Stimulated activated CD8-positive, alpha-beta memory T cell treated with anti-CD3 and anti-CD28 coated beads, Interleukin-15, amount 100 ng/mL, for 1 hour (primary cell): ENCODE results near the gene CARHSP1.
"Not testable (repeated sequence)": the region's sequence is repeated elsewhere in the genome, so short reads cannot be mapped to it uniquely, and the experiment has no call there.

ENCODE experiments used
- DNase-seq: peaks from one replicate; pipeline ENCODE4 v3.0.0-alpha.2; 2020; ENCODE audit warnings: low read depth

CARHSP1 gene

GRCh38 chr16:8868416-8869211 lies at the start of gene CARHSP1:
Gene CARHSP1 (minus strand): TSS chr16:8869006. CDS start chr16:8859328, 9,678 bp downstream.
- peak; percentile 40 for DNase-seq

- not testable (repeated sequence) for DNase-seq
These were observed 48.5 kb upstream of the CARHSP1 start for GRCh38 chr16:8917336-8917735.

DNA sequence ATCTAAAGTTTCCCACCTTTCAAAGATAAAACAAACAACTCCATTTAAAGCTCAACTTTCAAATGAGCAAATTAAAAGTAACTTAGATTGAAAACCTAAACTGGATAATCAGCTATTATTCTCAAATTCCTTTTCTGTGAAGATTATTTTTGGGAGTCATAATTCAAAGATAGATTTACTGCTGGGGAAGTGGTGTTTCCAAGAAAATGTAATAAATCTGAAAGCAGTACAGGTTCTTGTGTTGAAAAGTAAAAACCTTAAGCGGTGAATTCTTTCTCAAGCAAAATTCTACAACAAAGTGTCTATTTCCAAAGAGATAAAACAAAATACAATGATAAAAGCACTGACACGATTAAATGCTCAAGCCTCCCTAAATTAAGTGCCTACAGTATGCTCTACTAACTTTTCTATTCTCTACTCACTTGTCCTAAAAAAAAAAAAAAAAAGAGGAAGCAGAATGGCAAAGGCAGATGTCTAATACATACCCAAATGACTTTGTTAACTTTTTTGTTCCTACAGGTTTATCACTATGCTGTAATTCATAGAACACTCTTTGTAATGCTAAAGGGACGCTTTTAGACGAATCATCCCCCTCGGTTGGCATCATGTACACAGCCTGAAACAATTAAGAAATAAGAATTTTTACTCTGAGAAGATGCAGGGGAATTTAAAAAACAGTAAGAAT lies 47.9 kb upstream of the CARHSP1 start:
- no peak for DNase-seq

GRCh38 chr16:8915722-8916301 lies 47.0 kb upstream of the CARHSP1 start:
- DNase-seq, result no peak

DNA sequence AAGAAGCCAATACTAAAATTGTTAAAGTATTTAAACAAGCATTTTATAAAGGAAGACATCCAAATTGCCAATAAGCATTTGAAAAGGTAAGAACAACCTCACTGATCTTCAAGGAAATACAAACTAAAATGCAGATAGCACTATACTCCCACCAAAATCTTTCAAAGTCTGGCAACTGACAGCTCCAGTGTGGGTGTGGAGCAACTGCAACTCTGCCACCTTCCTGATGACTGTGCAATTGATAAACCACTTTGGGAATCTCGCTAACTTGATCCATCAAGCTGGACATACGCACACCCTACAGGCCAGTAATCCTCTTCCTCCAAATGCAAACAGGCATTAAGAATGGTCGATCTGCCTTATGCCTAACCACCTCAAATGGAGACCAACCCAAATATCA lies 45.3 kb upstream of the CARHSP1 start:
- no peak for DNase-seq

GRCh38 chr16:8912793-8913192 lies 44.0 kb upstream of the CARHSP1 start:
- no peak for DNase-seq

DNA sequence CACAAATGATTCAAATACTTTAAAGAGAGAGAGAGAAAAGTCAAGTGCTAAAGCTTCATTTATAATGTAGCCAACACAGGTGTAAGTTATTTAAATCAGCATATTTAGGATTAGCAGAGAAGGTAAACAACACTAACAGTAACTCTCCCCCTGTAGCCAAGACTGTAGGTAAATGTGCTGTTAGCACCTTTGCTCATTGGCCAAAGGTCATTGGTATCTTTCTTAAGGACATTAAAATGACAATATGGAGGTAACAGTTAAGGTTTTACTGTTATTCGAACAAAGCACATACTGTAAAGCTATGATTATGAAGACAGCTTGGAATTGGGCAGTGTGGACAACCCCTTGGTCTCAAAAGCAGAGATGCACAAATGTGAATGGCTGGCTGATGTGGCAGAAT lies 42.0 kb upstream of the CARHSP1 start:
- DNase-seq, result no peak

GRCh38 chr16:8908810-8909468 lies 40.1 kb upstream of the CARHSP1 start:
- DNase-seq, result no peak

DNA sequence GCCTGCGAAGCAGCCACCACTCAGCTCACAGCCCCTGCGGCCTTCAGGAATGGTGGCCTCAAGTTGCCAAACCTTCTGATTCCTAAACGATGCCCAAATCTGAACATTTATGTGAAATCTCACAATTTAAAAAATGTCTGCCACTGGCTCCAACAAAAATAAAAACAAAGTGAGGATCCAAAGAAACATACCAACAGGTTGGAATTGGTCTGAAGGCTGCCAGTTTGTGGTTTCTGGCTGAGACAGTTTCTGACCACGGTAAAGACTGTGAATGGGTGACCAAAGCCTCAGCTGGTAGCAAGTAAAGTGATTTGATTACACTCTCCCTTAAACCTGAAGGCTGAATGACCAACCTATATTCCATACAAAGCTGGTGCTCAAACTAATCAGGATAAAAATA lies 38.3 kb upstream of the CARHSP1 start:
- no peak for DNase-seq

DNA sequence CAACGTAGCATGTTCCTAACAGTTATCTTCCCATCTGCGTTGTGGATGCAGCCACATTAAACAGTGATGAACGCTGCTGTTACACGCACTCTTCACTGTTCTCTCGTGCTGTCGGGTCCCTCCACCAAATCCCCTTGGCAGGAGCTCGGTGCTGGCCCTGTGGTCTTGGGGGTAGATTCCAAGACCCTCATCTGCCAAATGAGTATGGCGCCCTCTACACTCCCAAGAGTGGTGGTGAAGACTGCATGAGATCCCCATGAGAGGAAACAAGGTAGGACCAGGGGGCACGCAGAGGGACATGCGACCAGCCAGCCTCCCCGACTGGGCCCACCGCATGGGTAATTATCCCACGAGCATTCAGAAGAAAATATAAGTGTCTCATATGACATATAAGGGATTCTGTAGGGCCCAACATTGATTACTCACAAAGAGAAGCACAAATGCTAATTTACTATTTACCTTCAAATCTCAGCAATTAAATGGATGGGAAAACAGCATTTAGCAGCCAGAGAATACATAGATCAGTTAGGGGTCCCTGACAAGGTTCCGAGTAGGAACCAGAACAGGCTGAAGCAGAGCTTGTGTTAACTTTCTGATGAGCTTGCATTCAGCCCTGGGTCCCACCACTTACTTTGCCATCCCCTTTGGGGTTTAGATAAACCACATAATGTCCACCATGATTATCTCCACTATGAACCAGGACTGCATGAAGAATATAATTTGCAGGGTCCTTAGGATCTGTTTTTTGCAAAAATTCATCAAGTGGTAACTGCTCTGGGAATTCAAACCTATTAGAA lies 37.2 kb upstream of the CARHSP1 start:
- no peak for DNase-seq

DNA sequence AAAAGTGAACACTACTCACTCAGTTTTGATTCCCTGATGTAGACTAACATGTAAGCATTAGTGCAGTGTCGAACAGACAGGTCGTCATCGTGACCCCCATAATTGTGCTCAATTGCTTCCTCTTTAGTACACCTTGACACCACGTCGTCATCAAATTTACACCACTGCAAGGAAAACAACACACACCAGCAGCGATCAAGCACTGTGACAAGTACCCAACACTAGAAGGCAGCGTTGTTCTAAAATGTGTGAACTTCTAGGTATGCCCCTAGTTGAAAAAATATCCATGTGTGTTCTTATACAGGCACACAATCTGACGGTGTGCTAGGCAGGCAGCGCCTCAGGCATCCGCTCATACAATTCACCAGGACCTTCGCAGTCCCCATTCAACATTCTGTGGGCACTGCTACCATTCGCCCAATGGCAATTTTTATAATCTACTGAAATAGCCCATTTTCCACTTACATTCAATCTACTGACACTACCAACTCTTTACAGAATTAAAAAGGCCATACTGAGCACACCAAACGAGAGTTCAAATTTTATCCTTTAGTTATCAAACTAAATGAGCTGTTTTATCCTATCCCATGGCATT lies 36.5 kb upstream of the CARHSP1 start:
- DNase-seq, result no peak

- no peak for DNase-seq
These were observed 35.2 kb upstream of the CARHSP1 start for GRCh38 chr16:8904018-8904430.

GRCh38 chr16:8903004-8903403 lies 34.2 kb upstream of the CARHSP1 start:
- DNase-seq, result no peak

DNA sequence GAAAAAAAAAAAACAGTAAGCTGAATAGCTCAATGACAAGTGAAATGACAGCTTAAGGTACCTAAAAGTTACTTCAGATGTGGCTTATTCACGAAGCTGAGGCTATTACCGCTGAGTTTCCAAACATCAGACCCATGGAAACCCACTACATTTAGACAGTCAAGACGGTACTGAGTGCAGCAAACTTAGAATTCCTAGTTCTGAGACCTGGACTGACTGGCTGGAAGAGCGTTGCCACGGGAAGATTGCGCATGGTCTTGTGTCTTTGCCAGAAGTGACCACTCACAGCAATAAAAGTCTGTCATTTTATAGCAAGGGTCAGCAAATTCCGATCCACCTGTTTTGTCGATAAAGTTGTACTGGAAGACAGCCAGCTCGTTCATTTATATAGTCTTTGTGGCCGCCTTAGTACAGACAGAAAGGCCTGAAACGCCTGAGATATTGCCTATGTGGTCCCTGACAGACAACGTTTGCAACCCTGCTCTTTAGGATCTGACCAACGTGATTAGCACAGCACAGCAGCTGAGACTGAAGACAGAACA lies 32.6 kb upstream of the CARHSP1 start:
- DNase-seq, result no peak

- no peak for DNase-seq
These were observed 31.5 kb upstream of the CARHSP1 start for GRCh38 chr16:8900343-8900742.

DNA sequence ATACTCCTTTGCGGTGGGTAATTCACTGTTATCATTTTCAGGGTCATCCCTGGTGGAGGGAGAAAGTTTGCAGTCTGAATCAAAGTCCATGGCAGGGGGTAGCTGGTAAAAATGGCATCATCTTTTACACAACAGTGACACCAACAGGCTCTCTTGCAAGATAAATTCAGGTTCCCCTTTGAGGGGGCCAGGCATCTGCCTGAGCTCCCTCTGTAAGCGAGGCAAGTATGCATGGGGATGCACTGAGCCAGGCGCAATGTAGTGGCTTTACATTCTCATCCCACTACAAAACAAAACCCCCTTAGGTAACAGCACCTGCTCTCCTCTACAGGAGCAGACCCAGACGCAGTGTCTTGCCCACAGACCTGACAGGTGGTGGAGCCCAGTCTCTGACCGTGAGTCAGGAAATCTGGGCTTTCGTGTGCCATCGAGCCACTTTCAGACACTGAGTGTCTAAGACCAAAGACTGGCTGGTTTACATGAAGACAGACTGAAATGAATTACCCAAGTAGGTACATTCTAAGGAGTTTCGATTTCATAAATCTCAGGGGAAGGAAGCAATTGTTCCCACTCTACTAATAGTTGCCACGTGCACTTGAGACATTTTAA lies 31.0 kb upstream of the CARHSP1 start:
- no peak for DNase-seq

DNA sequence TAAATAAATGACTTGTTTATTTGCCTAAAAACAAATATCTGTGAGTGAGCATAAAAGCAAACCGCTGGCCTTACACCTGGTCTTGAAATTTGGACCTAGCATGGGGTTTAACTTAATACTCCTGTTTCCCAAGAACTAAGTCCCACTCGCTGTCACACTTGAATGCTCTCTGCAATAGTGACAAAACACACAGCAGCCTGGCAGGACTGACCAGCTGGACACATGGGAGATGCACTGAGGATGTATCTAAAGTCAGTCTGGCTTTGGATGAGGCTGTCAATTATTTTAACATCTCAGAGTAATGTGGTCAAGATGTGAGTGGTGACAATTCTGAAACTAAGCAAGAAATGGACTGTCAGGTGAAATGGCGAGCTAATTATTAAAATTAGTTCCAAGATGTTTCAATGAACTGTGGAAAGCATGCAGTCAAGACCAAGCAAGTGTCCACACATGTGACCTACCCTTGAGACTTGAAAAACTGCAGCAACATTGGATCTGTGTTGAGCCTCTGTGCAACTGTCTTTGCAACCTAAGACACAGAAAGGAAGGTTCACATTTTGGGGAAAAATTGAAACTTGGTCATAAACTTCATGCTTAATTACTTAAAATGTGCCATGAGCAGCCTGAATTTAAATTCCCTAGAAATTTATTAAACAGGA lies 30.0 kb upstream of the CARHSP1 start:
- DNase-seq, result no peak

GRCh38 chr16:8894736-8895334 lies 26.0 kb upstream of the CARHSP1 start:
- DNase-seq, result no peak

DNA sequence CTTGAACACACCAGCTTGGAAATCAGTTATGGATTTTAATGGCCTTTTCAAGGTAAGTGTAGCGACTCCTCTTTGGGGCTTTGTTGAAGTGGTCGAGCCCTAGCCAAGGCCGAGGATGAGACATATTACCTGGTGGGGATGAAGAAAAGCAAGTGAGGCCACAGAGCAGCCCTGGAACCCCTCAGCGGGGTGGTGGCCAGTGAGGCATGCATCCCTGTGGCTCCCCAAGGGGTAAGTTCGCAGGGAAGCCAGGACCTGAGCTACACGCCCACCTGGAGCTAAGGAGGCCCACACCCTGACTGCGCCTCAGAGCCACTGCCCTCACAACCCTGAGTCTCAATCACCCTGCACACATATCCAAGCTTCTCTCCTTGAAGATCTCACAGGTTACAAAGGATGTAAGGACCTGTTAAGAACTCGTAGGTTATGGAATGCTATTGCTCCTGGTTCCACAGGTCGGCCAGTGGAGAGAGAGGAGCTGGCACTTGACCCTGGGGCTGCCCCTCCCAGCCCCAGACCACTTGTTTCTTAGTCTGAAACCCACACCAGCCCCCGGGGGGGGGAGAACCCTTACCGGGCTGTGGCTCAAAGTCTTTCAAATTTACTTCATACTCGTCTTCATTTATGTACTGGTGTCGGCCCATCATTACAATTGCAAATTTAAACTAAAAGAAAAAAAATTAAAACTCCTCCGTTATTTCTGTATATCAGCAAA lies 25.3 kb upstream of the CARHSP1 start:
- DNase-seq, result no peak
